Mesenchymal stem cell (in vitro differentiated cells and primary cell): ENCODE results near the gene AZGP1.

Source experiments
- DNase-seq: peaks from one replicate; pipeline ENCODE4 v3.0.0-alpha.2; 2013
- H2AFZ ChIP-seq: one replicate; pipeline ENCODE4 v1.6.1; 2013; ENCODE audit warnings: low read depth, mild to moderate bottlenecking, control low read depth, inconsistent platforms, low read length, moderate library complexity
- H2AK5ac ChIP-seq: 2 replicates; pipeline ENCODE4 v1.6.1; 2013; ENCODE audit warnings: low read length, moderate library complexity, mild to moderate bottlenecking, inconsistent platforms; ENCODE audit not compliant: severe bottlenecking
- H2BK120ac ChIP-seq: one replicate; pipeline ENCODE4 v1.6.1; 2013; ENCODE audit warnings: low read depth, mild to moderate bottlenecking, inconsistent platforms, low read length, moderate library complexity
- H2BK12ac ChIP-seq, 2 experiments: one replicate each; pipeline ENCODE4 v1.6.1; 2013; ENCODE audit warnings: inconsistent platforms in 2 of 2, low read length in 2 of 2, mild to moderate bottlenecking in 2 of 2, moderate library complexity in 2 of 2, control low read depth in 1 of 2
- H2BK15ac ChIP-seq: one replicate; pipeline ENCODE4 v1.6.1; 2013; ENCODE audit warnings: mild to moderate bottlenecking, low read depth, inconsistent platforms; ENCODE audit not compliant: poor library complexity, severe bottlenecking
- H2BK5ac ChIP-seq: 2 replicates; pipeline ENCODE4 v1.6.1; 2013; ENCODE audit warnings: low read depth, mild to moderate bottlenecking, low read length, control low read depth, inconsistent platforms; ENCODE audit not compliant: poor library complexity, severe bottlenecking
- H3K14ac ChIP-seq, 2 experiments: one replicate each; pipeline ENCODE4 v1.6.1; 2013; ENCODE audit warnings: inconsistent platforms in 2 of 2, low read length in 2 of 2, control low read depth in 1 of 2, mild to moderate bottlenecking in 1 of 2, moderate library complexity in 1 of 2
- H3K18ac ChIP-seq, 2 experiments: one replicate each; pipeline ENCODE4 v1.6.1; 2013; ENCODE audit warnings: inconsistent platforms in 2 of 2, low read length in 2 of 2, control low read depth in 1 of 2, low read depth in 1 of 2, mild to moderate bottlenecking in 1 of 2
- H3K23ac ChIP-seq, 2 experiments: one replicate each; pipeline ENCODE4 v1.6.1; 2013; ENCODE audit warnings: inconsistent platforms in 2 of 2, low read length in 2 of 2, mild to moderate bottlenecking in 2 of 2, moderate library complexity in 2 of 2, control low read depth in 1 of 2
- H3K27ac ChIP-seq: 2 replicates; pipeline ENCODE4 v1.5.1; 2013; ENCODE audit warnings: mild to moderate bottlenecking, moderate library complexity, low read length, control low read depth, inconsistent platforms; ENCODE audit not compliant: poor library complexity, severe bottlenecking
- H3K27me3 ChIP-seq, 2 experiments: 2 replicates each; pipeline versions ENCODE4 v1.6.1 to v1.7.0; 2013; ENCODE audit warnings: low read length in 2 of 2, mild to moderate bottlenecking in 2 of 2, moderate library complexity in 2 of 2, control low read depth in 1 of 2, inconsistent platforms in 1 of 2; ENCODE audit not compliant: control insufficient read depth in 1 of 2, insufficient read depth in 1 of 2
- H3K36me3 ChIP-seq, 2 experiments: 2 replicates each; pipeline versions ENCODE4 v1.6.1 to v1.7.0; 2013; ENCODE audit warnings: low read length in 2 of 2, control low read depth in 1 of 2, inconsistent platforms in 1 of 2, low read depth in 1 of 2, mild to moderate bottlenecking in 1 of 2; ENCODE audit not compliant: insufficient read depth in 2 of 2, control insufficient read depth in 1 of 2
- H3K4ac ChIP-seq, 2 experiments: one replicate each; pipeline ENCODE4 v1.6.1; 2013; ENCODE audit warnings: inconsistent platforms in 2 of 2, low read length in 2 of 2, mild to moderate bottlenecking in 2 of 2, moderate library complexity in 2 of 2, control low read depth in 1 of 2, low read depth in 1 of 2
- H3K4me1 ChIP-seq: 2 replicates; pipeline ENCODE4 v1.6.1; 2013; ENCODE audit warnings: low read depth, low read length, control low read depth; ENCODE audit not compliant: control insufficient read depth, insufficient read depth
- H3K4me2 ChIP-seq: 2 replicates; pipeline ENCODE4 v1.6.1; 2013; ENCODE audit warnings: low read length, mild to moderate bottlenecking, inconsistent platforms; ENCODE audit not compliant: poor library complexity, severe bottlenecking
- H3K4me3 ChIP-seq, 2 experiments: 2 replicates each; pipeline versions ENCODE4 v1.5.1 to v1.7.0; 2013; ENCODE audit warnings: low read length in 2 of 2, mild to moderate bottlenecking in 2 of 2, control low read depth in 1 of 2, low read depth in 1 of 2; ENCODE audit not compliant: insufficient read depth in 1 of 2
- H3K79me1 ChIP-seq: replicated peaks from 2 replicates; pipeline ENCODE4 v1.6.1; 2013; ENCODE audit warnings: mild to moderate bottlenecking, control low read depth, low read length, inconsistent platforms; ENCODE audit not compliant: poor library complexity, severe bottlenecking
- H3K9ac ChIP-seq: 2 replicates; pipeline ENCODE4 v1.7.0; 2013; ENCODE audit warnings: mild to moderate bottlenecking, low read length, moderate library complexity
- H3K9me3 ChIP-seq: 2 replicates; pipeline ENCODE4 v1.7.0; 2013; ENCODE audit warnings: mild to moderate bottlenecking, low read length; ENCODE audit not compliant: control insufficient read depth
- H4K8ac ChIP-seq: one replicate; pipeline ENCODE4 v1.6.1; 2013; ENCODE audit warnings: inconsistent platforms, mild to moderate bottlenecking, low read length, moderate library complexity
- H4K91ac ChIP-seq: one replicate; pipeline ENCODE4 v1.6.1; 2013; ENCODE audit warnings: mild to moderate bottlenecking, low read length, inconsistent platforms
- WGBS: methylation state at CpG from one replicate; pipeline ENCODE4 v1.1.7; 2013; ENCODE audit warnings: mixed read lengths; 5-methylcytosine and 5-hydroxymethylcytosine counted together

The AZGP1 gene

GRCh38 chr7:99949645-99950228 is 26.1 kb downstream of the AZGP1 start:
- Histone ChIP-seq H2AFZ (no peak overlapping the region), H3K27me3 (peaks cover 6 to 25% of the 10 kb centered on the region in 2 experiments), H2BK12ac (no peak overlapping the region), H2BK5ac (no peak overlapping the region), H3K4ac (no peak overlapping the region), H3K79me1 (no peaks in the 10 kb centered on the region), H2BK120ac (no peak overlapping the region), H3K18ac (no peak overlapping the region), H3K14ac (no peak overlapping the region), H3K9ac (no peak overlapping the region), H3K27ac (no peak overlapping the region), H3K4me1 (no peaks in the 10 kb centered on the region), H2BK15ac (no peak overlapping the region), H3K4me3 (no peak overlapping the region), H2AK5ac (no peak overlapping the region), H4K8ac (no peak overlapping the region), H3K23ac (no peak overlapping the region), H4K91ac (no peak overlapping the region), H3K9me3 (peaks cover 4% of the 10 kb centered on the region), H3K4me2 (no peak overlapping the region), H3K36me3 (no peaks in the 10 kb centered on the region)
- 88% methylated on average over 1 of the region's 3 CpGs for WGBS
- no peak for DNase-seq

- Histone ChIP-seq H3K4me2 (no peak overlapping the region), H4K91ac (no peak overlapping the region), H3K79me1 (no peaks in the 10 kb centered on the region), H2BK12ac (no peak overlapping the region), H3K4ac (no peak overlapping the region), H2BK5ac (no peak overlapping the region), H3K23ac (no peak overlapping the region), H3K14ac (no peak overlapping the region), H4K8ac (no peak overlapping the region), H3K4me1 (no peaks in the 10 kb centered on the region), H3K9ac (no peak overlapping the region), H3K27me3 (peaks cover 18 to 39% of the 10 kb centered on the region in 2 experiments), H3K4me3 (no peak overlapping the region), H2BK15ac (no peak overlapping the region), H2AK5ac (no peak overlapping the region), H3K18ac (no peak overlapping the region), H3K27ac (no peak overlapping the region), H3K9me3 (peaks cover 4% of the 10 kb centered on the region), H2AFZ (no peak overlapping the region), H2BK120ac (no peak overlapping the region), H3K36me3 (no peaks in the 10 kb centered on the region)
- no CpG with 5 or more reads among the region's 1 CpG for WGBS
- no peak for DNase-seq
These were observed 28.2 kb downstream of the AZGP1 start for GRCh38 chr7:99947608-99948007.

- Histone ChIP-seq H3K4me3 (no peak overlapping the region), H2BK120ac (no peak overlapping the region), H3K4ac (no peak overlapping the region), H3K79me1 (no peaks in the 10 kb centered on the region), H3K14ac (no peak overlapping the region), H4K91ac (no peak overlapping the region), H2BK5ac (no peak overlapping the region), H3K9ac (no peak overlapping the region), H2BK15ac (no peak overlapping the region), H3K4me1 (no peaks in the 10 kb centered on the region), H4K8ac (no peak overlapping the region), H3K23ac (no peak overlapping the region), H3K27ac (no peak overlapping the region), H2AFZ (no peak overlapping the region), H3K18ac (no peak overlapping the region), H3K27me3 (peaks cover 18 to 42% of the 10 kb centered on the region in 2 experiments), H2AK5ac (no peak overlapping the region), H3K4me2 (no peak overlapping the region), H3K36me3 (no peaks in the 10 kb centered on the region), H2BK12ac (no peak overlapping the region), H3K9me3 (peaks cover 2% of the 10 kb centered on the region)
- no peak for DNase-seq
- 30% methylated on average over 1 of the region's 4 CpGs for WGBS
These were observed 31.2 kb downstream of the AZGP1 start for GRCh38 chr7:99944497-99945070.

- H2BK12ac ChIP-seq, result no peak overlapping the region
- H3K79me1 ChIP-seq, result no peaks in the 10 kb centered on the region
- no peak overlapping the region for H3K4me2 ChIP-seq
- H2BK15ac ChIP-seq, result no peak overlapping the region
- peaks cover 18 to 42% of the 10 kb centered on the region in 2 experiments for H3K27me3 ChIP-seq
- no peak overlapping the region for H3K4me3 ChIP-seq
- no peak overlapping the region for H3K23ac ChIP-seq
- no peaks in the 10 kb centered on the region for H3K4me1 ChIP-seq
- H3K9ac ChIP-seq, result no peak overlapping the region
- H4K91ac ChIP-seq, result no peak overlapping the region
- no peak overlapping the region for H2BK5ac ChIP-seq
- WGBS, result 53% methylated on average over 13 of the region's 14 CpGs
- no peak overlapping the region for H2AFZ ChIP-seq
- H3K9me3 ChIP-seq, result peaks cover 9% of the 10 kb centered on the region
- H3K27ac ChIP-seq, result no peak overlapping the region
- DNase-seq, result no peak
- no peak overlapping the region for H2AK5ac ChIP-seq
- H3K4ac ChIP-seq, result no peak overlapping the region
- H3K36me3 ChIP-seq, result no peaks in the 10 kb centered on the region
- no peak overlapping the region for H2BK120ac ChIP-seq
- no peak overlapping the region for H3K14ac ChIP-seq
- no peak overlapping the region for H3K18ac ChIP-seq
- no peak overlapping the region for H4K8ac ChIP-seq
These were observed 32.0 kb downstream of the AZGP1 start for GRCh38 chr7:99943641-99944496.
